Right forelimb (tissue), 1 donor: ENCODE data around the gene UBB.
"Not testable (repeated sequence)": the region's sequence is repeated elsewhere in the genome, so short reads cannot be mapped to it uniquely, and the experiment has no call there.

Experiments
- DNase-seq: peaks from one replicate; pipeline ENCODE4 v3.0.0-alpha.2; 2018

Gene UBB

DNA sequence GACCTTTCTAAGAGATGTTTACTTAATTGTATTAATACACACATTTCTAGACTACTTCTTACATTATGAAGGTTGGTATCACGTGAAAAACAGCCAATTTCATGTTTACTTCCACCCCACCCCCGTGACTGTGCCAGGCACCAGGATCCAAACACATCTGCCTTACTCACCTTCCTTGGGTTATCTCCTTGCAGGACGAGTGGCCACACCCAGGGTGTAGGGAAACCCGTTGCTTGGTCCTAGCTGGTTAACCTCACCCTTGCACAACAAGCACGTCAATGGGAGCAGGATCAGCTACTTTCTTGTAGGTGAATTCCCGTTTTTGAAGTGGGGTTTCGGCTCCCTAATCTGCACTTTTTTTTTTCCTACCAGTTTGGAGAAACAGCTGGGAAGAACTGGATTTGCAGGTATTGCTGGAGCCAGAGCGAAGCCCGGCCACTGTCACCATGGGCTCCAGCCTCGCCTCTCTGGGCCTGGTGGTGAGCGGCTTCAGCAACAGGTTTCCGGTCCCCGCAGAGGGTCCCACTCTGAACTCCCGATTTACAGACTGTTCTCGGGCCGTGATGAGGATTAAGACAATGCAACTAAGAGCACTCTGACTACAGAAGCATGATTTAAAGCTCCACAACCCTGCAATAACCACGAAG lies 2.1 kb upstream of the UBB start:
- DNase-seq: no peak

DNA sequence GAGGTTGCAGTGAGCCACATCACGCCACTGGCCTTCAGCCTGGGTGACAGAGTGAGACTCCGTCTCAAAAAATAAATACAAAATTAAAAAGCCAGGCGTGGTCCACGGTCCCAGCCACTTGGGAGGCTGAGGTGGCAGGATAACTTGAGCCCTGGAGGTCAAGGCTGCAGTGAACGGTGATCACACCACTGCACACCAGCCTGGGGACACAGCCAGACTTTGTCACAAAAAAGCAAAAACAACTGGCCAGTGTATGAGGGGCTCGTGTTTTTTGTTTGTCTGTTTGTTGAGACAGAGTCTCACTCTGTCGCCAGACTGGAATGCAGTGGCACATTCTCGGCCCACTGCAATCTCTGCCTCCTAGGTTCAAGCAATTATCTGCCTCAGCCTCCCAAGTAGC lies 1.2 kb upstream of the UBB start:
- no peak for DNase-seq

DNA sequence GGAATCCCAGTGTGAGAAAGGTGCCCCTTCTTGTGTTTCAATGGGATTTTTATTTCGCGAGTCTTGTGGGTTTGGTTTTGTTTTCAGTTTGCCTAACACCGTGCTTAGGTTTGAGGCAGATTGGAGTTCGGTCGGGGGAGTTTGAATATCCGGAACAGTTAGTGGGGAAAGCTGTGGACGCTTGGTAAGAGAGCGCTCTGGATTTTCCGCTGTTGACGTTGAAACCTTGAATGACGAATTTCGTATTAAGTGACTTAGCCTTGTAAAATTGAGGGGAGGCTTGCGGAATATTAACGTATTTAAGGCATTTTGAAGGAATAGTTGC lies 567 bp downstream of the UBB start:
- no peak for DNase-seq

DNA sequence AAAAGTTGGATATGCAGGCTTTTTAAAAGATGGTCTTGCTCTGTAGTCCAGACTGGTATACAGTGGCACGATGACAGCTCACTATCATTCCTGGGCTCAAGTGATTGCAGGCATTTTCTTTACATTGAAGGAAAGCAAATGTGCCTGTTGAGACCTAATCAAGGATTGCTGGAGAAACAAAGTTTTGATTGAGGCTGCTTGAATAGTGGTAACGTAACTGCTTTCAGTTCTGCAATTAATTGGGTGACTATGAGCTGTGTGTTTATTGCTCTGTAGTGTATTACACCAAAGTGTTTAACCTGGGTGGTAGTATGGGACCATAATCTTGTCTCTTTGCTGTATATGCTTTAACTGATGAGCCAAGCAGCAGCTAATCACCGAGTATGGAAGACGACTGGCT lies 2.3 kb downstream of the UBB start:
- no peak for DNase-seq

DNA sequence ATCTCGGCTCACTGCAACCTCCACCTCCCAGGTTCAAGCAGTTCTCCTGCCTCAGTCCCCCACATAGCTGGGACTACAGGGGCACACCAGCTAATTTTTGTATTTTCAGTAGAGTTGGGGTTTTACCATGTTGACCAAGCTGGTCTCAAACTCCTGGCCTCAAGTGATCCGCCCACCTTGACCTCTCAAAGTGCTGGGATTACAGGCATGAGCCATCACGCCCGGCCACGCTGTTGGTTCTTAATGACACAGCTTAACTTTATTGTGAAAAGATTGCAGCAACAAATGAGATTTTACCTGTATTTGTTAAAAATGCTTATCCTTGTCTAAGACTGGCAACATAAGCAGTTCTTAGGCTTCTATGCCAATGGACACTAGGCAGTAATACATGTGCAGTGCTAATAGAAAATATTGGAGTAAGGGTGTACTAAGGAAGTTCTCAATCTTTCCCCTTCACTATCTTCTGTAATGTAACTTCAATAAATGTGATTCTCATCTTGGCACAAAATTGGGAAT lies 2.9 kb downstream of the UBB start:
- no peak for DNase-seq

DNA sequence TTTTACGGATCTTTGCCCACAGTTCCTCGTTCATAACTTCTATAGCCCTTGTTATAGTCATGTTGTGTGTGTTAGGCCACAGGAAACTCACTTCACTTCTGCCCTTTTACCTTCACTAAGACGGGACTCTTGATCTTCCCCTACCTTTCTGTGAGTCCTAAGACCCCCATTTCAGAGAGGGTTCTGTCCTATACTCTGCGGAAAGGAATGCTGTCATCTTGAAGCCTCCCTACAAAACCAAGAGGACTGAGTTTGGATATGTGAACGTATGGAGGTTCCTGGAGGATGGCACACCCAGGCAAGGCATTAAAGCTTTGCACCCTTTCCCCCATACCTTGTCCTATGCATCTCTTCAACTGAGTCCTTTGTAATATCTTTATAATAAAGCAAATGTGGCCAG lies 3.7 kb downstream of the UBB start:
- DNase-seq: no peak

DNA sequence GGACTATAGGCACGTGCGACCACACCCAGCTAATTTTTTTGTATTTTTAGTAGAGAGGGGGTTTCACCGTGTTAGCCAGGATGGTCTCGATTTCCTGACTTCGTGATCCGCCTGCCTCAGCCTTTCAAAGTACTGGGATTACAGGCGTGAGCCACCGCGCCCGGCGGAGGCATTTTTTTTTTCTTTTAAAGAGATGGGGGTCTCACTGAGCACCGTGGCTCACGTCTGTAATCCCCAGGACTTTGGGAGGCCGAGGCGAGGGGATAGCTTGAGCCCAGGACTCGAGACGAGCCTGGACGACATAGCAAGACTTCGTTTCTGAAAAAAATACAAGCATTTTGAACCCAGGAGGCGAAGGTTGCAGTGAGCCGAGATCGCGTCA lies 5.2 kb downstream of the UBB start:
- DNase-seq: not testable (repeated sequence)

DNA sequence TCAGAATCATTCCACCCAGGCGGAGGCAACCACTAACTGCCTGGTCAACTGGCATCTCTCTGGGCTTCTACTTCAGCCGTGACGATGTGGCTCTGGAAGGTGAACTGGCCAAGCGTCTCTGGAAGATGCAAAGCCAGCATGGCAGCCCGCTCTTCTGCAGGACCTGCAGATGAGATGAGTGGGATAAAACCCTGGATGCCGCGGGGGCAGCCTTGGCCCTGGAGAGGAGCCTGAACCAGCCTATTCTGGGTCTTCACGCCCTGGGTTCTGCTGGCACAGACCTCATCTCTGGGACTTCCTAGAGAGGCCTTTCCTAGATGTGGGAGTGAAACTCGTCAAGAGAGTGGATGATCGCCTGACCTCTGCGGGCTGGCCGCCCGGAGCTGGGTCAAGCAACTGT lies 10.6 kb downstream of the UBB start:
- no peak for DNase-seq

DNA sequence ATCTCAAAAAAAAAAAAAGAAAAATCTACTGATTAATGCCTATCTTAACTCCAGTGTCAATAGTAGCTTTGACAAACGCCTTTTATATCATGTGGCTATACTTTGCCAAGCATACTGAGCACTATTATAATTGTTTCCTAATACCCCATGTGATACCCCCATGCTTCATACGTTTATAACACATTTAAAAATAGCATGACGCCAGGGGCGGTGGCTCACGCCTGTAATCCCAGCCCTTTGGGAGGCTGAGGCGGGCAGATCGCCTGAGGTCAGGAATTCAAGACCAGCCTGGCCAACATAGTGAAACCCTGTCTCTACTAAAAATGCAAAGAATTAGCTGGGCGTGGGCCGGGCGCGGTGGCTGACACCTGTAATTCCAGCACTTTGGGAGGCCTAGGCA lies 11.6 kb downstream of the UBB start:
- DNase-seq: not testable (repeated sequence)

DNA sequence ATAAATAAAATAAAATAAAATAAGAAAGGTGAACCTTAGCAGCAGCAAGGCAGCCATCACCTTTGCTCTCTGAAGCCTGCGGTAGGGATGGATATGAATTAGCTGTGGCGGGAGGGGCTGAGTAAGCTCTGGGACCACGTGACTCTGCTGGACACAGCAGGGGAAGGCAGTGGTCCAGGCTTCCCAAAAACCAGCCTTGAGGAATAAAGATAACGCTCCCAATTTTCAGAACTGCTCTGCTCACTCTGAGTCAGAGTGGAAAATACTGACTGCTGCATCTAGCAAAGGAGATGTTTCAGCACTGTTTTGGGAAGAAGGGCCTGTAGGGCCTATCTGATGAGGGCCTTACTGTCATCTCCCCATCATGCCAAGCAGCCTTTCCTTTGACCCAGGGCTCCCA lies 15.0 kb downstream of the UBB start:
- not testable (repeated sequence) for DNase-seq

DNA sequence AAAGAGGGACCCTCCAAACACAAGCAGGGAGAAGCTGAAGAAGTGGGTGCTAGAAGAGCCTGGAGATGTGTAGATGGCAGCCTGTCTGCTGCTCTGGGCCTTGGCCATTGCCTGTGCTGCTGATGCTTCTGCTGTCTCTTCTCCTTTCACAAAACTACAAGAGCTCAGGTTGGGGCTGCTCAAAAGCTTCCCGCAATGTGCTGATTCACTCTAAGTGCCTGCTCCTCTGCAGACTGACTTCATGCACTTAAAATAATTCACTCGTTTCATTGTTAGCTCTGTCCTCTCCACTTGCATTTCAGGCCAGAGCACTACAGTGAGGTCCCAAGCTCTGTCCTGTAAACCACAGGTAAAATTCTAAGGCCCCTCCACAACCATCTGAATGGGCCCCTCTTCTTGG lies 15.8 kb downstream of the UBB start:
- DNase-seq: not testable (repeated sequence)

DNA sequence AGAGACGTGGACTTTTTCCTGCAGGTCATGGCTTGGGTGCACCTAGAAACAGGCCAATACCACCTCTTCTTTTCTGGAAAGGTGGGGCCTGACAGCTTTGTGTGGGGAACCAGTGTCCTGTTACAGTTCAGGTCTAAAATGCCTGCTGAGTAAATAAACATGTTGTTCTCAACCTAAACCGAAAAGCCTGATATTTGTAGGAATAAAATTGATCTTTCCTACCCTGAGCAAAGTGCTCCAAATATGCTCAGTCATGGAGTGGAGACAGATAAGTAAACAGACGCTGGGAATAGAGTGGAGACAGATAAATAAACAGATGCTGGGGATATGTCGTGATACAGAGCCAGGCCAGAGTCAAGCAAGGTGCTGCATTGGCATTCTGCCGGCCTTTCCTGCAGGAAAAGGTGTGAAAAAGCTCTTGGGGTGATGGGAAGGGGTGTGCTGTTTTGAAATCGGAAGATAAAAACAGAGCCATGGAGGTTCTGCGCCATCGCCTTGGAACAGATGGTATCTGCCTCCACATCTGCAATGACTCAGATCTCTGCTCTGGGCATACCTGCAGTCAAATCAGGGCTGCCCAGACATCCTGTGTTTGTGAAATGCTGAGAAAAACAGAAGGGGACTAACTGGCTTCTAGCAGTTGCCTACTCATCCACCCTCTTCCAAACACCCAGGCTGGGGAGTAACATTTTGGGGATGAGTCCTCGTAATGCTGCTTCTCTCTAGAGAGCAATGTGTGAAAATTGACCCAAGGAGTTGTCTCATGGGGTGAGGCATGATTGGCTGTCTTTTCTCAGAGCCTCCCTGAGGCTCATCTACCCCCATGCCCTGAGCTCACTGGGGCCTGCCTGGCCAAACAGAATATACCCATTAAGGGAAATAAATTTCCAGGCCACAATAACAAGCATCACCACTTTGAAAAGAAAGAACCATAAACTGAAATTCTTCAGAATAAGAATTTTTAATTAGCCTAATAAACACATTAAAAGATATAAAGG lies 17.7 kb downstream of the UBB start:
- no peak for DNase-seq

DNA sequence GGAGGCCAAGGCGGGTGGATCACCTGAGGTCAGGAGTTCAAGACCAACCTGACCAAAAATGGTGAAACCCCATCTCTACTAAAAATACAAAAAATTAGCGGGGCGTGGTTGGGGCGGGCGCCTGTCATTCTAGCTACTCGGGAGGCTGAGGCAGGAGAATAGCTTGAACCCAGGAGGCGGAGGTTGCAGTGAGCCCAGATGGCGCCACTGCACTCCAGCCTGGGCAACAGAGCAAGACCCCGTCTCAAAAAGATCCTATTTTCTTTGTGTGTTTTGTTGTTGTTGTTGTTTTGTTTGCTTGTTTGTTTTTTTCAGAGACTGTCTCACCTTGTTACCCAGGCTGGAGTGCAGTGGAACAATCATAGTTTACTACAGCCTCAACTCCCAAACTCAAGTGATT lies 23.0 kb downstream of the UBB start:
- not testable (repeated sequence) for DNase-seq

DNA sequence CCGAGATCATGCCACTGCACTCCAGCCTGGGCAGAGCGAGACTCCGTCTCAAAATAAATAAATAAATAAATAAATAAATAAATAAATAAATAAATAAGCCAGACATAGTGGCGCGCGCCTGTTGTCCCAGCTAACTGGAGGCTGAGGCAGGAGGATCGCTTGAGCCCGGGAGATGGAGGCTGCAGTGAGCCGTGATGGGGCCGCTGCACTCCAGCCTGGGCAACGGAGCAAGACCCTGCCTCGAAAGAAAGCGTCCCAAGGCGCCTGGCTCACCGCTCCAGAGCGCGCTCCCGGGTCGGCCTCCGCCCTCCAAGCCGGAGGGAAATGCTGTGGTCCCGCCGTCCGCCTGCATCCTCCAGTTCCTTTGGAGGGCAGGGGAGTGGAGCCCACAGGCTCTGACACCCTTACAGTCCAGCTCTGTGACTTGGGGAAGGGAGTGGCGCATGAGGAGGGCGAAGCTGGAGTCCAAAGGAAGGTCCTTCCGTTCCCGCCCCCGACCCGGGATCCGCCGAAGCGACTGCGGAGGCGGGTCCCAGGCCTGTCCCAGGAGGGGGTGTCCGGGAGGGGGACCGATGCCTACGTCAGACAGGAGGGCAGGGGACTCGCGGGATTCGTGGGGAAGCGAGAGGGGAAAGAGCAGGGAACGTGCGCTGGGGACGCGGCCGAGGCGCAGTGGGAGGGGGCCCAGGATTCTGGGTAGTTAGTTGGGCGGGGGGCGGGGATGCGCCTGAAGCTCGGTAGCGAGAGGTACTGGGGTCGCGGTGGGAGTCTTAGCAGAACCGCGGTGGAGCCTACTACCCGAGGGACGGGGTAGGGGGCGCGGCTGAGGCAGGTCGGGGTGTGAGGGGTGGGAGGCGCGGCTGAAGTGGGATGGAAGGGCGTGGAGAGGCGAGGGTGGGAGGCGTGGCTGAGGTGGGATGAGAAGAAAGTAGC lies 26.1 kb downstream of the UBB start:
- DNase-seq: peak; percentile 71

DNA sequence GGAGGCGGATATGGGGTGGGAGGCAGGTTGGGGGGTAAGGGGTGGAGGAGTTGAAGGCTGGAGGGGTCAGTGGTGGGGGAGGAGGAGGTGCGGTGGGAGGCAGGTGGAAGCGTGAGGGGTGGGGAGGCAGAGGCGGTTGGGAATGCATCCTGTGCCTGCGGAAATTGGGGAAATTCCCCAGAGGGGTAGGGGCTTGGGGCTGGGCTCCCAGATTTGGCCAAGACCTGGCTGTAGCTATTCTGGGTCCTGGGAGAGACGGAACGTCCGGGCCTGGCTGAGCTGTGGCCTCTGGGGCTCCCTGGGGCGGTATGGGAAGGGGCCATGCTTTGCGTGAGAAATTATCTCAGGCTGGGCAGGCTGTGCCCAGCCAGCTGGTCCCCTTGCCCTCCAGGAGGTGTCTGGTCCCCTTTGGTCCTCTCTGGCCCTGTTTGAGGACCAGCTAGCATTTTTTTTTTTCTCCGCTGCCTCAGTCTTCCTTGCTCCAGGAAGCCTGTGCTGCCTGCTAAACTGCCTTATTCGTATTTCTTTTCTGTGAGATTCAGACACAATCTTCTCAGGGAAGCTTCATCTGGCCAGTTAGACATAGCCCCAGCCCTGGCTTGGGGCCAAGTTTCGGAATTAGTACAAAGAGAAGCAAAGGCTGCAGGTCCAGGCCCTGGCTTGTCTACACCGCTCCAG lies 27.2 kb downstream of the UBB start:
- no peak for DNase-seq

DNA sequence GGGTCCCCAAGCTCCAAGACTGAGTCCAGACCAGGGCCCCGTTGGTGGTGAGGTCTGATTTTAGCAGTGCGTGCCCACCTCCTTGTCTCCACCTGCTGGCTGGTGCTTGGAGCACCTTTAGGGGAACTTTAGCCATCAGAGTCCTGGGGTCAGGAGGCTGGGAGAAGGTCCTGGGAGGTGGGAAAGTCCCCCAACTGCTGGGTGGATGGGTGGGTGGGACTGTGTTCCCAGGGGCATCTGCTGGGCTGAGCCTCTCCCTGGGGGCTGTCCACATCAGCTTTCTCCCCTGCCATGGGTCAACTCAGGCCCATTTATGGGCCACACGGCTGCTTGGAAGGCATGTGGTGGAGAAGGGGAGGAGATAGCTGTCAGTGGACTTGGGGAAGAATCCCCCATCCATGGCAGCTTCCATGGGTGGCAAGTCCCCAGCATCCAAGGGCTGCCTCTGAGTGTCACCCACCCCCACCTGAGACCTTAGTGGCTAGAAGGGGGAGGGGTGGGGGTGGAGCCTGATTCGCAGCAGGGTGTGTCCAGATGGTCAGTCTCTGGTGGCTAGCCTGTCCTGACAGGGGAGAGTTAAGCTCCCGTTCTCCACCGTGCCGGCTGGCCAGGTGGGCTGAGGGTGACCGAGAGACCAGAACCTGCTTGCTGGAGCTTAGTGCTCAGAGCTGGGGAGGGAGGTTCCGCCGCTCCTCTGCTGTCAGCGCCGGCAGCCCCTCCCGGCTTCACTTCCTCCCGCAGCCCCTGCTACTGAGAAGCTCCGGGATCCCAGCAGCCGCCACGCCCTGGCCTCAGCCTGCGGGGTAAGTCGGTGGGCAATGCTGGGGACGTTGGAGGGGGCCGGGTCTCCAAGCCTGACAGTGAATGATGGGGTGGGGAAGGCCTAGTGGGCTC lies 34.4 kb downstream of the UBB start, which contains the start of gene TRPV2:
TSS of gene TRPV2 (plus strand) at position 541 of the 894 bp plus-strand sequence. CDS start 2,098 bp downstream, outside the sequence.
- peak; percentile 40 for DNase-seq

DNA sequence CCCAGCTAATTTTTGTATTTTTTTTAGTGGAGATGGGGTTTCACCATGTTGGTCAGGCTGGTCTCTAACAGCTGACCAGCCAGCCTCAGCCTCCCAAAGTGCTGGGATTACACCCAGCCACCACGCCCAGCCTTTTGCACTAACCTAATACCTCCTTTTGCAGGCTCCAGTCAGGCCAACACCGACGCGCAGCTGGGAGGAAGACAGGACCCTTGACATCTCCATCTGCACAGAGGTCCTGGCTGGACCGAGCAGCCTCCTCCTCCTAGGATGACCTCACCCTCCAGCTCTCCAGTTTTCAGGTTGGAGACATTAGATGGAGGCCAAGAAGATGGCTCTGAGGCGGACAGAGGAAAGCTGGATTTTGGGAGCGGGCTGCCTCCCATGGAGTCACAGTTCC lies 36.5 kb downstream of the UBB start:
- no peak for DNase-seq

DNA sequence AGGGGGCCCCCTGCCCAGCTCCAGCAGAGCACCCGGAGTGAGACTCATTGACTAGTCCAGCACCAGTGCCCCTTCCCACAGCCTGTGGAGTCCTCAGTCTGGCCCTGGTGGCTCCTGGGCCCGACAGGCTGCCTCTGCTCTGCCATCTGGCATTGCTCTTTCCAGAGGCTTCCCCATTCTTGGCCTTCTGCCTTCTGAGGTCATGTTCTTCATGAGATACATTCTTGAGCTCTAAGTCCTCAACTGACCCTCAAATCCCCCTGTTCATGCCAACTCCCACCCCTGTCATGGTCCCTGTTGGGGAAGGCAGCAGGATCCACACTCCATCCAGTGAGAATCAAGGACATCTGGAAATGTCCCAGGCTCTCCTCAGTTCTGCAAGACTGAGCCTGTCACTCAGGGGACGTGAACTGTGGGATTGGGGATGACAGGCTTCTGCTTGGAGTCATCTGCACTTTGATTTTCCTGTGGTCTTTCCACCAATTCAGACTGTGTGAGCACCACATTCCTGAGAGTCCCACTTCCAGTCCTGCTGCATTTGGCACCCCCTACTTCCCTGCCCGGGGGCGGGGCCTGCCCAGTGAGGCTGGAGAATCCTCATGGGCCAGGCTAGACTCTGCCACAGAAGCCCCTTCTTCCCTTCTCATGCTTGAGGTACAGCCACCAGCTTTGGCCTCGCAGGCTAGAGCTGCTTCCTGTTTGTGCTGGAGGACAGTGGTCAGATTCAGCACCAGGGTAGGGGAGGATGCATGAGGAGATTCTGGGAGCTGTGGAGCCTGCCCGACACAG lies 37.2 kb downstream of the UBB start:
- DNase-seq: no peak

DNA sequence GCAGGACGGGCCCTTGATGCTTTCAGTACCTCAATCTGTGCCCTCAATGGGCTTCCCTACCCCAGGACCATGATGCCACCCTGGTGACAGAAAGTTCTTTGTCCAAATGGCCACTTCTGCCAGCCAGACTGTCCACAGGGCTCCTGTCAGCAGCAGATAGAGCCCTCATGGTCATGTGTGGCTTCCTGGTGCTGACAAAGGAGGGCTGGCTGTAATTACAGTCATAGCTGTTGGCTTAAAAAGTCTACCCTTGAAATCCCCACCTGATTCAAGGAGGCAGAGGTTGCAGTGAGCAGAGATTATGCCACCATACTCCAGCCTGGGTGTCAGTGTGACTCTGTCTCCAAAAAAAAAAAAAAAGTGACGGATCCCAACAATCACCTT lies 37.8 kb downstream of the UBB start:
- no peak for DNase-seq
